22Rv1 (cell line): ENCODE measurements around the gene RFTN1.

Source experiments
- H3K27ac ChIP-seq: fragments of 450-650 bp; 2 replicates; pipeline ENCODE4 v1.5.1; 2017
- ZFX ChIP-seq: fragments of 450-650 bp; IDR thresholded peaks from 2 replicates; pipeline ENCODE4 v1.6.1; 2017; ENCODE audit warnings: antibody characterized with exemption, borderline replicate concordance
- TF ChIP-seq, protein P1 (sequence below): fragments of 450-650 bp; IDR thresholded peaks from 2 replicates; pipeline ENCODE4 v1.5.1; 2017; ENCODE audit warnings: mild to moderate bottlenecking

Gene RFTN1

GRCh38 chr3:16385151-16385550, 128.3 kb downstream of the RFTN1 start:
- H3K27ac ChIP-seq: no peak overlapping the region
- no peak for TF ChIP-seq ZFX
- TF ChIP-seq, protein P1, sequence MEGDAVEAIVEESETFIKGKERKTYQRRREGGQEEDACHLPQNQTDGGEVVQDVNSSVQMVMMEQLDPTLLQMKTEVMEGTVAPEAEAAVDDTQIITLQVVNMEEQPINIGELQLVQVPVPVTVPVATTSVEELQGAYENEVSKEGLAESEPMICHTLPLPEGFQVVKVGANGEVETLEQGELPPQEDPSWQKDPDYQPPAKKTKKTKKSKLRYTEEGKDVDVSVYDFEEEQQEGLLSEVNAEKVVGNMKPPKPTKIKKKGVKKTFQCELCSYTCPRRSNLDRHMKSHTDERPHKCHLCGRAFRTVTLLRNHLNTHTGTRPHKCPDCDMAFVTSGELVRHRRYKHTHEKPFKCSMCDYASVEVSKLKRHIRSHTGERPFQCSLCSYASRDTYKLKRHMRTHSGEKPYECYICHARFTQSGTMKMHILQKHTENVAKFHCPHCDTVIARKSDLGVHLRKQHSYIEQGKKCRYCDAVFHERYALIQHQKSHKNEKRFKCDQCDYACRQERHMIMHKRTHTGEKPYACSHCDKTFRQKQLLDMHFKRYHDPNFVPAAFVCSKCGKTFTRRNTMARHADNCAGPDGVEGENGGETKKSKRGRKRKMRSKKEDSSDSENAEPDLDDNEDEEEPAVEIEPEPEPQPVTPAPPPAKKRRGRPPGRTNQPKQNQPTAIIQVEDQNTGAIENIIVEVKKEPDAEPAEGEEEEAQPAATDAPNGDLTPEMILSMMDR: no peak

GRCh38 chr3:16383864-16384263, 129.6 kb downstream of the RFTN1 start:
- TF ChIP-seq, protein P1: no peak
- no peak overlapping the region for H3K27ac ChIP-seq

GRCh38 chr3:16382845-16383244, 130.7 kb downstream of the RFTN1 start:
- TF ChIP-seq, protein P1: no peak
- no peak for TF ChIP-seq ZFX
- H3K27ac ChIP-seq: no peak overlapping the region

GRCh38 chr3:16381426-16381825, 132.1 kb downstream of the RFTN1 start:
- no peak overlapping the region for H3K27ac ChIP-seq

DNA sequence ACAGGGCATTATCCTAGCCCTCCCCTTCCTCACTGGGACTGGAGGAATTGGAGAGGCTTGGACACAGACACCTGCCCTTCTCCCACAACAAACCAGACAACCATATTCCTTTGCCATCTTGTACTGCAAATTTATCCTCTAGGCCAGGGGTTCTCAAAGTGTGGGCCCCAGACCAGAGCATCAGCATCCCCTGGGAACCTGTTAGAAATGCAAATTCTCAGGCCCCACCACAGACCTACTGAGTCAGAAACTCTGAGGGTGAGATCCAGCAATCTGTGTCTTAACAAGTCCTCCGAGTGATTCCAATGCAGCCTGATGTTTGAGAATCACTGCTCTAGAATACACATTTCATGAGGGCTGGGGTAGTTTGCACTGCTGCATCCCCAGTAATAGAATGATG, 133.1 kb downstream of the RFTN1 start:
- no peak overlapping the region for H3K27ac ChIP-seq
- TF ChIP-seq, protein P1: no peak
- no peak for TF ChIP-seq ZFX

More at GRCh38 chr3:16381426-16381825, 132.1 kb downstream of the RFTN1 start:
- TF ChIP-seq, protein P1: no peak
- TF ChIP-seq ZFX: no peak

- H3K27ac ChIP-seq: no peak overlapping the region
- TF ChIP-seq, protein P1: no peak
- TF ChIP-seq ZFX: no peak
Observed at GRCh38 chr3:16379838-16380237, 133.7 kb downstream of the RFTN1 start.

- no peak overlapping the region for H3K27ac ChIP-seq
Observed at GRCh38 chr3:16378920-16379319, 134.6 kb downstream of the RFTN1 start.

DNA sequence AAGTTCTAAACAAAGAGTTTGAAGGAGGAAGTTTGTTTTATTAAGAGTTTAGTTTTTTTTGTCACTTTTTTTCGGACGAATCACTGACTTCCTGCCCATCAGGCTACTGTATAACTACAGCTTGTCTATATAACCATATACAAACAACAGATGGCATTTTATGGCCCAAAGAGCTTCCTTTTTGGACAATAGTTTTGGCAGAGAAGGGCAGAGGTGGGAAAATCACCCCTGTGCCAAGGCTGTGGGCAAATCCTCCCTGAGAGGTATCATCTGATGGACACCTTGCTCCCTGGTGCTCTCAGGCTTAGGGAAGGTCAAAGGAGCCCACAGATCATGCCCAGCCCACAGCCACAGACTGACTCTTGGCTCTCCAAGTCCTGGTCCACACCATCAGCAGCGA, 135.1 kb downstream of the RFTN1 start:
- no peak overlapping the region for H3K27ac ChIP-seq
- TF ChIP-seq, protein P1: no peak
- TF ChIP-seq ZFX: no peak

More at GRCh38 chr3:16378920-16379319, 134.6 kb downstream of the RFTN1 start:
- TF ChIP-seq ZFX: no peak
